SU-DHL-6 (cell line): ENCODE data around the gene GSTCD.

Experiments used
- H2AFZ ChIP-seq: fragments of 200-600 bp; sonication (generic); 2 replicates; pipeline ENCODE4 v1.6.1; 2014; ENCODE audit warnings: low read depth, mild to moderate bottlenecking, moderate library complexity, mixed read lengths, antibody characterized with exemption, low read length; ENCODE audit not compliant: severe bottlenecking
- H3F3A ChIP-seq: fragments of 200-600 bp; shearing (Covaris generic); 2 replicates; pipeline ENCODE4 v1.6.0; 2016; ENCODE audit warnings: antibody characterized with exemption, mild to moderate bottlenecking; ENCODE audit not compliant: insufficient read depth
- H3K27ac ChIP-seq: fragments of 200-600 bp; sonication (generic); 2 replicates; pipeline ENCODE4 v1.5.1; 2016; ENCODE audit warnings: low read depth, mild to moderate bottlenecking, low read length, moderate library complexity, mixed read lengths
- H3K27me3 ChIP-seq: fragments of 200-600 bp; sonication (generic), shearing (Covaris generic); 2 replicates; pipeline ENCODE4 v1.6.0; 2014; ENCODE audit warnings: mild to moderate bottlenecking, low read length
- H3K36me3 ChIP-seq: fragments of 200-600 bp; sonication (generic); 2 replicates; pipeline ENCODE4 v1.6.1; 2014; ENCODE audit warnings: mild to moderate bottlenecking, low read length, mixed read lengths
- H3K4me2 ChIP-seq: fragments of 300-600, 200-600 bp; shearing (Covaris generic), sonication (generic); 2 replicates; pipeline ENCODE4 v1.6.0; 2014; ENCODE audit warnings: low read length, low read depth, mild to moderate bottlenecking; ENCODE audit not compliant: poor library complexity, severe bottlenecking
- H3K4me3 ChIP-seq: fragments of 200-600 bp; sonication (generic); 2 replicates; pipeline ENCODE4 v1.5.1; 2014; ENCODE audit warnings: antibody characterized with exemption, low read length, mild to moderate bottlenecking, mixed read lengths; ENCODE audit not compliant: insufficient read depth, poor library complexity, severe bottlenecking
- H3K79me2 ChIP-seq: fragments of 200-600 bp; sonication (generic); 2 replicates; pipeline ENCODE4 v1.6.1; 2014; ENCODE audit warnings: mild to moderate bottlenecking, low read length, moderate library complexity; ENCODE audit not compliant: insufficient read depth
- H3K9ac ChIP-seq: fragments of 200-600 bp; sonication (generic); 2 replicates; pipeline ENCODE4 v1.7.0; 2014; ENCODE audit warnings: mild to moderate bottlenecking, low read length
- H3K9me2 ChIP-seq: fragments of 200-600 bp; sonication (generic); replicated peaks from 2 replicates; pipeline ENCODE4 v1.6.1; 2014; ENCODE audit warnings: low read length; ENCODE audit not compliant: insufficient read depth
- H3K9me3 ChIP-seq: fragments of 200-600 bp; sonication (generic); 2 replicates; pipeline ENCODE4 v1.6.1; 2014; ENCODE audit warnings: low read length, mixed read lengths; ENCODE audit not compliant: insufficient read depth
- H4K20me1 ChIP-seq: fragments of 200-600 bp; sonication (generic); 2 replicates; pipeline ENCODE4 v1.6.1; 2014; ENCODE audit warnings: low read depth, mild to moderate bottlenecking, antibody characterized with exemption, low read length, moderate library complexity, mixed read lengths
- CTCF ChIP-seq: fragments of 200-600 bp; sonication (generic); IDR thresholded peaks from one replicate; pipeline ENCODE4 v1.5.1; 2017; ENCODE audit warnings: antibody characterized with exemption, mild to moderate bottlenecking, low read length, moderate library complexity; ENCODE audit not compliant: insufficient read depth, poor library complexity, severe bottlenecking
- EZH2phosphoT487 ChIP-seq: fragments of 200-600 bp; sonication (generic), shearing (Covaris generic); conservative IDR thresholded peaks from 2 replicates; pipeline ENCODE4 v1.6.1; 2018; ENCODE audit warnings: mild to moderate bottlenecking, antibody characterized with exemption, low read length, moderate library complexity, mixed read lengths

Gene GSTCD

GRCh38 chr4:105698607-105699006 is 10.0 kb upstream of the GSTCD start:
- Histone ChIP-seq H3K79me2 (no peaks in the 10 kb centered on the region; the same call in 1 of the 2 replicates), H2AFZ (no peak overlapping the region), H3K9ac (no peak overlapping the region), H3K4me3 (no peak overlapping the region), H3F3A (no peaks in the 10 kb centered on the region), H3K9me2 (no peaks in the 10 kb centered on the region), H3K27me3 (no peaks in the 10 kb centered on the region), H4K20me1 (no peaks in the 10 kb centered on the region), H3K9me3 (no peaks in the 10 kb centered on the region), H3K4me2 (no peak overlapping the region), H3K36me3 (no peaks in the 10 kb centered on the region), H3K27ac (no peak overlapping the region)
- TF ChIP-seq CTCF: no peak
- TF ChIP-seq EZH2phosphoT487: no peak

- Histone ChIP-seq H3K9me3 (no peaks in the 10 kb centered on the region), H3K4me3 (peak overlapping the region; percentile 97), H2AFZ (peak overlapping the region; percentile 89), H3K79me2 (peaks cover 56% of the 10 kb centered on the region), H3K27me3 (no peaks in the 10 kb centered on the region), H3K36me3 (no peaks in the 10 kb centered on the region), H3F3A (no peaks in the 10 kb centered on the region), H3K9me2 (no peaks in the 10 kb centered on the region), H3K9ac (peak overlapping the region; percentile 87), H3K27ac (no peak overlapping the region), H3K4me2 (peak overlapping the region; percentile 90), H4K20me1 (no peaks in the 10 kb centered on the region)
- TF ChIP-seq EZH2phosphoT487 (no peak), CTCF (no peak)
These were observed 803 bp upstream of the GSTCD start for GRCh38 chr4:105707782-105708180.

- Histone ChIP-seq H3K4me3 (peak overlapping the region; percentile 97), H2AFZ (peak overlapping the region; percentile 74), H4K20me1 (no peaks in the 10 kb centered on the region), H3K27me3 (no peaks in the 10 kb centered on the region), H3K9me2 (no peaks in the 10 kb centered on the region), H3K79me2 (peaks cover 55% of the 10 kb centered on the region), H3F3A (no peaks in the 10 kb centered on the region), H3K9me3 (no peaks in the 10 kb centered on the region), H3K9ac (peak overlapping the region; percentile 87), H3K4me2 (peak overlapping the region; percentile 90), H3K27ac (0 out of 2 replicates have a peak overlapping the region, but pooled peaks have one; percentile 35), H3K36me3 (no peaks in the 10 kb centered on the region)
- TF ChIP-seq CTCF: no peak
- no peak for TF ChIP-seq EZH2phosphoT487
These were observed 482 bp downstream of the GSTCD start for GRCh38 chr4:105709081-105709450.
